HS-27A (cell line): ENCODE measurements around the gene PALM2AKAP2.

Source experiments
- DNase-seq: peaks from one replicate; pipeline ENCODE4 v3.0.0-alpha.2; 2012; ENCODE audit warnings: low read depth, missing footprints

The PALM2AKAP2 gene

GRCh38 chr9:109779711-109780452, at the start of gene PALM2AKAP2:
Gene PALM2AKAP2 (plus strand): TSS chr9:109780198. CDS start chr9:109780489, 291 bp downstream.
- DNase-seq = no peak

GRCh38 chr9:109730228-109730627, 49.8 kb upstream of the PALM2AKAP2 start:
- DNase-seq = no peak

GRCh38 chr9:109733690-109734089, 46.3 kb upstream of the PALM2AKAP2 start:
- no peak for DNase-seq

GRCh38 chr9:109734814-109735213, 45.2 kb upstream of the PALM2AKAP2 start:
- no peak for DNase-seq

GRCh38 chr9:109735801-109736200, 44.2 kb upstream of the PALM2AKAP2 start:
- no peak for DNase-seq

- no peak for DNase-seq
Measured at GRCh38 chr9:109737295-109737694, 42.7 kb upstream of the PALM2AKAP2 start.

GRCh38 chr9:109739760-109740159, 40.2 kb upstream of the PALM2AKAP2 start:
- DNase-seq = no peak

GRCh38 chr9:109742776-109743348, 37.1 kb upstream of the PALM2AKAP2 start:
- no peak for DNase-seq

GRCh38 chr9:109743696-109744095, 36.3 kb upstream of the PALM2AKAP2 start:
- no peak for DNase-seq

- no peak for DNase-seq
Measured at GRCh38 chr9:109745335-109746283, 34.4 kb upstream of the PALM2AKAP2 start.

- no peak for DNase-seq
Measured at GRCh38 chr9:109751253-109751652, 28.7 kb upstream of the PALM2AKAP2 start.

- DNase-seq = no peak
Measured at GRCh38 chr9:109753308-109753707, 26.7 kb upstream of the PALM2AKAP2 start.

GRCh38 chr9:109755040-109755439, 25.0 kb upstream of the PALM2AKAP2 start:
- no peak for DNase-seq

- DNase-seq = no peak
Measured at GRCh38 chr9:109759589-109759988, 20.4 kb upstream of the PALM2AKAP2 start.

- no peak for DNase-seq
Measured at GRCh38 chr9:109765278-109765677, 14.7 kb upstream of the PALM2AKAP2 start.

- no peak for DNase-seq
Measured at GRCh38 chr9:109765830-109766229, 14.2 kb upstream of the PALM2AKAP2 start.

GRCh38 chr9:109766351-109766750, 13.6 kb upstream of the PALM2AKAP2 start:
- no peak for DNase-seq

- DNase-seq = no peak
Measured at GRCh38 chr9:109767404-109767803, 12.6 kb upstream of the PALM2AKAP2 start.

- DNase-seq = no peak
Measured at GRCh38 chr9:109767814-109768213, 12.2 kb upstream of the PALM2AKAP2 start.

- DNase-seq = no peak
Measured at GRCh38 chr9:109769250-109769649, 10.7 kb upstream of the PALM2AKAP2 start.

- DNase-seq = no peak
Measured at GRCh38 chr9:109770101-109770500, 9.9 kb upstream of the PALM2AKAP2 start.

- DNase-seq = peak; percentile 96
Measured at GRCh38 chr9:109771087-109771486, 8.9 kb upstream of the PALM2AKAP2 start.
